ENCODE data around the gene TSPAN4. TPM values are rescaled to one million over a fixed set of nuclear protein-coding genes. Genes with fewer than 3 reads are reported as not detected.

TSPAN4 gene
- total RNA-seq, 1 donor from 2014 or later = 42.3 TPM

DNA sequence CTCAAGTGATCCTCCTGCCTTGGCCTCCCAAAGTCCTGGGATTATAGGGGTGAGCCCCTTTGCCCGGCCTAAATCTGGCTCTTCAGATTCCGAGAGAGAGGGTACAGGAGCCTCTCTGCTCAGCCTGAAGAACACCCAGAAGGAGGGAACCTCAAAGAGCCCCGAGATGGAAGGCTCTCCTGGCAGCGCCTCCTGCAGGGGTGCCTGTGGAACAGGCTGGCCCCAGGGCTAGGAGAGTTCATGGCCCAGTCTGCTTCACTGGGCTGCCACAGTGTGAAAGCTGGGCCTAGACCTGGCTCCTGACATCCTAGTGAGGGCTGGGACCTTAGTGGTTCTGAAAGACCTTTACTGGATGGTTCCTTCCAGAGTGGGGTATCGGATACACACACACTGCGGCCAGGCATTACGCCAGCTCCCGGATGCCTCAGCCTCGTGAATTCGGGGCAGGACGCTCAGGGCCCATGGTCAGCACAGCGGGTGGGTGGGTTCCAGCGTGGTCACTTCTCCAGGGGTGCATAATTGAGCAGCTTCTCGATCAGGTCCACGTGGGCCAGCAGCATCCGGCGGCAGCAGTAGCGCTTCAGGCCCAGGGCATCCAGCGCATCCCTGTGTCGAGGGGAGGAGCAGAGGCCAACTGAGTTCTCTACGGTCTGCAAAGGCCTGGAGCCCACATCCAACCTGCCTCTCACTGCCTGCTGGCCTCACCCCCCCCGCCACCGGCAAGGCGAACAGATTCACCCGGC, 2.6 kb upstream of the TSPAN4 start:
- Histone ChIP-seq H3K27me3 (ENCODE audit: control insufficient read depth in 3 of 3, insufficient read depth in 3 of 3, low read length in 3 of 3) (no peaks in the 10 kb centered on the region), H3K9me3 (ENCODE audit: control insufficient read depth in 3 of 3, low read length in 3 of 3) (no peaks in the 10 kb centered on the region), H3K36me3 (ENCODE audit: control insufficient read depth in 3 of 3, insufficient read depth in 3 of 3, low read length in 3 of 3) (peaks cover 42 to 46% (median 46%) of the 10 kb centered on the region in 3 donors), H3K9ac (ENCODE audit: low read depth in 1 of 3, low read length in 3 of 3) (peak overlapping the region in 1 of 3 donors; percentile 91), H3K27ac (ENCODE audit: low read depth, low read length) (no peak overlapping the region), H3K4me3 (ENCODE audit: low read length in 3 of 3) (peak overlapping the region in 1 of 3 donors; percentile 93), H3K4me1 (ENCODE audit: control insufficient read depth in 3 of 3, insufficient read depth in 3 of 3, low read length in 3 of 3) (peaks cover 24 to 71% (median 43%) of the 10 kb centered on the region in 3 donors)

DNA sequence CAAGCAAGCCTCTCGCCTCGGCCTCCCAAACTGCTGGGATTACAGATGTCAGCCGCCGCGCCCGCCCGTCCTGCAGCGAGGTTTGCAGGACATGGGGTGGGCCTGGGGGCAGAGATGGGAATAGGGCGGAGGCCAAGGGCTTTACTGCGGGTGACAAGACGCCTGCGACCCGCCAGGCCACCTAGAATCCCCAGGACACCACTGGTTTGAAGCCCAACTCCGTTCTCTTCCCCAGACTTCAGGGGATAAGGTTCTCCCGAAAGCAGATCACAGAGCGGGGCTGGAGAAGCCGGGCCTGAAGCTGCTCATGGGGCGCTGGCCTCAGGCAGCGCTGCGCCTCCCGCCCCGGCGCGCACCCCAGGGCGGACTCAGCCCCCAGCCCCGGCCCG, 677 bp upstream of the TSPAN4 start:
- Histone ChIP-seq H3K9me3 (ENCODE audit: control insufficient read depth in 3 of 3, low read length in 3 of 3) (no peaks in the 10 kb centered on the region), H3K27ac (ENCODE audit: low read depth, low read length) (peak overlapping the region; percentile 91), H3K36me3 (ENCODE audit: control insufficient read depth in 3 of 3, insufficient read depth in 3 of 3, low read length in 3 of 3) (peaks cover 33 to 37% (median 37%) of the 10 kb centered on the region in 3 donors), H3K9ac (ENCODE audit: low read depth in 1 of 3, low read length in 3 of 3) (peak overlapping the region; percentile 77 to 91 (median 89)), H3K27me3 (ENCODE audit: control insufficient read depth in 3 of 3, insufficient read depth in 3 of 3, low read length in 3 of 3) (no peaks in the 10 kb centered on the region), H3K4me1 (ENCODE audit: control insufficient read depth in 3 of 3, insufficient read depth in 3 of 3, low read length in 3 of 3) (peaks cover 27 to 75% (median 52%) of the 10 kb centered on the region in 3 donors), H3K4me3 (ENCODE audit: low read length in 3 of 3) (peak overlapping the region; percentile 87 to 93 (median 88))

DNA sequence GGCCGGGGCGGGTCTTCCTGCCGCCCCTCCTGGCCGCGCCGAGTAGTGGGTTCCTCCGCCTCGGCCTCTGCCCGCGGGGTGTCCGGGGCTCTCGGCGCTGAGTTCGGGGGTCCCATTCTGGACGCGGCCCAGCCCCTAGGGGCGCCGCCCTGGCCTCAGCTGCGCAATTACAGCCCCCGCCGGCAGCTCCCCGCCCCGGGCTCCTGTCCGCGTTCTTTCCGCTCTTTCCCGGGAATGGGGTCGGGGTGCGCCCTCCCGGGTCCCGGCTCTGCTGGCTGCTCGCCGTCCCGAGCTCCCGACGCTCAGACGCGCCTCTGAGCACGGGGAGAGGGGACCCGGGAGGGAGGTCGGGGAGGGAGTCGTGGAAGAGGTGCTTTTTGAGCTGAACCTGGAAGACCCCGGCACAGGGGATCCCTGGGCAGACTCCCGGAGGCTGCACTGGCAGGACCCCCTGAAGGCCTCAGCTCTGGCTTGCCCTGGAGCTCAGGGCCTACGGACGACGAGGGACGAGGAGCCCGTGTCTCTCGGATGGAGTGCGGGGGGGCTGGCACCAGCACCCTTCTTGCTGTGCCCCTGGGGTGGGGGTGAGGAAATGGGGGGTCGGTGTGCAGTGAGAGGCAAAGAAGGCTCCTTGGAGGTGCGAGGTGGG, 558 bp downstream of the TSPAN4 start:
- peak overlapping the region; percentile 91 for H3K27ac ChIP-seq (ENCODE audit: low read depth, low read length)
- H3K4me3 ChIP-seq (ENCODE audit: low read length in 3 of 3) = peak overlapping the region; percentile 72 to 93 (median 88)
- H3K9ac ChIP-seq (ENCODE audit: low read depth in 1 of 3, low read length in 3 of 3) = peak overlapping the region; percentile 69 to 91 (median 74)
- peaks cover 22 to 27% (median 25%) of the 10 kb centered on the region in 3 donors for H3K36me3 ChIP-seq (ENCODE audit: control insufficient read depth in 3 of 3, insufficient read depth in 3 of 3, low read length in 3 of 3)
- H3K4me1 ChIP-seq (ENCODE audit: control insufficient read depth in 3 of 3, insufficient read depth in 3 of 3, low read length in 3 of 3) = peaks cover 31 to 71% (median 51%) of the 10 kb centered on the region in 3 donors
- no peaks in the 10 kb centered on the region for H3K9me3 ChIP-seq (ENCODE audit: control insufficient read depth in 3 of 3, low read length in 3 of 3)
- peaks cover 1 to 3% (median 2%) of the 10 kb centered on the region in 3 donors for H3K27me3 ChIP-seq (ENCODE audit: control insufficient read depth in 3 of 3, insufficient read depth in 3 of 3, low read length in 3 of 3)

DNA sequence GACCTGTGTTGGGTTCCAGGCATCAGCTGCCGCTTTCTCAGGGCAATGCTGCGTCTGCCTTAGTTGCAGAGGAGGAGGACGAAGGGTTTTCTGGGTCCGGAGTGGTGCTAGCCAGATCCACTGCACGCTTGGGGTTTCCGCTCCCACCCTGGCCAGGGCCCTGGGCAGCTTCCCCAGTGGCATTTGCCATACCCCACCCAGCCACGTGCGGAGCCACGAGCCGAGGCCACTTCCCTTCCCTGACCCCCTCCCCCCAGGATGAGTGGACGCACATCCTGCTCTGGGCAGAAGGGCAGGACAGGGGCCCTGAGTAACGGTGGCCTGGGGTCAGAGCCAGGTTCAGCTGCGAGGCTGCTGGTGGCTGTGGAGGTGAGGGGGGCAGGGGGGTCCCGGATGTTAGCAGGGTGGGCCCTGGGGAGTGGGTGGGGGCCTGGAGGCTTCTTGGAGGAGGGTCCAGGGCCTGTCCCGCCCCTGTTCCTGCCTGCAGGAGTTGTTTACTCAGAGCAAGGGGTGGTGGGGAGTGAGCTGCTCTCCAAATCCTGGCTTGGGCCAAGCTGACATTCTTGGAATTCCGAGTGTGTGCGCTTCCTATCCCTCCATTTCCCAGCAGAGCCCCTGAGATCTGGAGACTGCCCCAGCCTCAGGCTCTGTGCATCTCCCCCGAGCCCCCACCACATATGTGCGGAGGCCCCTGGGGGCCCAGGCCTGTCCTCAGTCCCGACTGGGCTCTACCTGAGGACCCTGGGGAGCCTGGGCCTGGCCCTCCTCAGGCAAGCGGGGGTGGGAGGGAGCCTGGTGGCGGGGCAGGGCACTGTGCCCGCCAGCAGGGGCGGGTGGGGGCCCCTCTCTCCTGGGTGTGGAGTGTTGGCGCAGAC, 1.4 kb downstream of the TSPAN4 start:
- Histone ChIP-seq H3K4me1 (ENCODE audit: control insufficient read depth in 3 of 3, insufficient read depth in 3 of 3, low read length in 3 of 3) (peaks cover 35 to 72% (median 52%) of the 10 kb centered on the region in 3 donors), H3K9ac (ENCODE audit: low read depth in 1 of 3, low read length in 3 of 3) (peak overlapping the region; percentile 69 to 91 (median 74)), H3K36me3 (ENCODE audit: control insufficient read depth in 3 of 3, insufficient read depth in 3 of 3, low read length in 3 of 3) (peaks cover 14 to 19% (median 18%) of the 10 kb centered on the region in 3 donors), H3K4me3 (ENCODE audit: low read length in 3 of 3) (peak overlapping the region; percentile 56 to 93 (median 88)), H3K27ac (ENCODE audit: low read depth, low read length) (peak overlapping the region; percentile 91), H3K27me3 (ENCODE audit: control insufficient read depth in 3 of 3, insufficient read depth in 3 of 3, low read length in 3 of 3) (peaks cover 6 to 11% (median 9%) of the 10 kb centered on the region in 3 donors), H3K9me3 (ENCODE audit: control insufficient read depth in 3 of 3, low read length in 3 of 3) (no peaks in the 10 kb centered on the region)

DNA sequence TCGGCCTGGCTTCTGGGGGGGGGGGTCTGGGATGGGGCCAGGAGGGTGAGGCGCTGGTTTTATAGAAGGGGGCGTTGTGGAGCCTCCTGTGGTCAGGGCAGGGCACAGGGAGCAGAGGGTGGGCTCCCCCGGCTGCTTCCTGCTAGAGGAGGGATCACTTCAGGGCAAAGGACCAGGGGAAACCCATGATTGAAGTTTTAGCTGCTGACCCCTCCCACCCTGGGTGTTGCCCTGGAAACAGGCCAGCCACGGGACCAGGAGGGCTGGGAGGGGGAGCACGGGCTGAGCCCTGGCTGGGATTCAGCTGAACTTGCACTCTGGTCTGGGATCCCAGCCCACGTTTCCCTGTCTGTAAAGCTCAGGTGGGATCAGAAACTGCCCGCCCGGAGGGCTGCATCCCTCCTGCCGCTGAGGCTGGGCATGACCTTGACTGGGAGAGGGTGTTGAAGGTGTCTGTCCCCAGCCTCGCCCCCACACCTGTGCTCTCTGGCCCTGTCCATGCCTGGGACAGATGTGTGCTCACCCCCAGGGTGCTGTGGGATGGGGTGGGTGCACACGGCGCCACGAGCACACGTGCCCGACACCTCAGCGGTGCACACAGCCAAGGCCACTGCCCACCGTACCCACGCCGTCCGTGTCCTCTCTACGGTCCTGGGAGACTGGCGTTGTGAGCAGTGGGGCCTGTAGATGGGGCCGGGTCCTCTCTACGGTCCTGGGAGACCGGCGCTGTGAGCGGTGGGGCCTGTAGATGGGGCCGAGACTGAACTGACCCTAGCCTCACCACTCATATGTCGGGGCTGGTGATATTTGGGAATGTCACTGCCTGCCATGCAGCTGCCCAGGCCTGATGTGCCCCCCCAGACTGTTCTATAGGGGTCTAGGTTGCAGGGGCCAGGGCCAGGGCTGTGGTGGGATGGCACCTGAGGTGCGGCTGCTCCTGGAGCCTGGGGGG, 2.3 kb downstream of the TSPAN4 start:
- H3K4me1 ChIP-seq (ENCODE audit: control insufficient read depth in 3 of 3, insufficient read depth in 3 of 3, low read length in 3 of 3) = peaks cover 35 to 68% (median 51%) of the 10 kb centered on the region in 3 donors

DNA sequence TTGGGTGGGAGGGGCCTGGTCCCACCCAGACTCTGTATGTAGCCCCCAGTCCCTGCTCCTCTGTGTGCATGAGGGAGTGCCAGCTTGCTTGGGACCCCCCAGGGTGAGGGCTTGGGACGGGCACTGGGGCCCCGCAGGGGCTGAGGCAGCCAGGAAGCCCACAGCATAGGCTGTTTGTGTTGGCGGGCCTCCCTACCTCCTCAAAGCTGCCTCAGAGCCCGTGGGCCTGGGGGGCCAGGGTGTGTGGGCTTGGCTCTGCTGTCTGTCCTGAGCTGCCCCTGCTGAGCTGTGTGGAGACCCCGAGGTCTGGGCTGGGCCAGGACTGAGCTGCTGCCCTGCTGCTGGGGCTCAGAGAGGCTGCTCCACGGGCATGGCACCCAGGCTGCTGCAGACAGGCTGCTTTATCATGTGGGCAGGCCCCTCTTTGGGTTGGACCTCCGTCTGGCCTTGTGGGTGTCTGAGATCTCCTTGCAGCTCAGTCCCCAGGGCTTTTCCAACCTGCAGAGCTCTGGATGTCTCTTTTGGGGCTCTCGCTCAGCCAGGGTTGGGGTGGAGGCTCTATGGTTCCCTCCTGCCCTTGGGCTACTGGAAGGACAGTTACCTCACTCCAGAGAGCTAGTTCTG, 3.3 kb downstream of the TSPAN4 start:
- no peak overlapping the region for H3K4me3 ChIP-seq (ENCODE audit: low read length in 3 of 3)
- no peaks in the 10 kb centered on the region for H3K9me3 ChIP-seq (ENCODE audit: control insufficient read depth in 3 of 3, low read length in 3 of 3)
- peaks cover 0 to 2% (median under 1%) of the 10 kb centered on the region in 3 donors for H3K36me3 ChIP-seq (ENCODE audit: control insufficient read depth in 3 of 3, insufficient read depth in 3 of 3, low read length in 3 of 3)
- H3K9ac ChIP-seq (ENCODE audit: low read depth in 1 of 3, low read length in 3 of 3) = peak overlapping the region in 1 of 3 donors; percentile 66
- peaks cover 6 to 23% (median 12%) of the 10 kb centered on the region in 3 donors for H3K27me3 ChIP-seq (ENCODE audit: control insufficient read depth in 3 of 3, insufficient read depth in 3 of 3, low read length in 3 of 3)
- H3K27ac ChIP-seq (ENCODE audit: low read depth, low read length) = peak overlapping the region; percentile 91
- peaks cover 29 to 58% (median 42%) of the 10 kb centered on the region in 3 donors for H3K4me1 ChIP-seq (ENCODE audit: control insufficient read depth in 3 of 3, insufficient read depth in 3 of 3, low read length in 3 of 3)

More for the DNA sequence above, 2.3 kb downstream of the TSPAN4 start:
- Histone ChIP-seq H3K9me3 (ENCODE audit: control insufficient read depth in 3 of 3, low read length in 3 of 3) (no peaks in the 10 kb centered on the region), H3K4me3 (ENCODE audit: low read length in 3 of 3) (peak overlapping the region; percentile 32 to 60 (median 48)), H3K27me3 (ENCODE audit: control insufficient read depth in 3 of 3, insufficient read depth in 3 of 3, low read length in 3 of 3) (peaks cover 6 to 13% (median 12%) of the 10 kb centered on the region in 3 donors), H3K9ac (ENCODE audit: low read depth in 1 of 3, low read length in 3 of 3) (peak overlapping the region in 1 of 3 donors; percentile 66), H3K36me3 (ENCODE audit: control insufficient read depth in 3 of 3, insufficient read depth in 3 of 3, low read length in 3 of 3) (peaks cover 5 to 10% (median 10%) of the 10 kb centered on the region in 3 donors), H3K27ac (ENCODE audit: low read depth, low read length) (peak overlapping the region; percentile 91)

DNA sequence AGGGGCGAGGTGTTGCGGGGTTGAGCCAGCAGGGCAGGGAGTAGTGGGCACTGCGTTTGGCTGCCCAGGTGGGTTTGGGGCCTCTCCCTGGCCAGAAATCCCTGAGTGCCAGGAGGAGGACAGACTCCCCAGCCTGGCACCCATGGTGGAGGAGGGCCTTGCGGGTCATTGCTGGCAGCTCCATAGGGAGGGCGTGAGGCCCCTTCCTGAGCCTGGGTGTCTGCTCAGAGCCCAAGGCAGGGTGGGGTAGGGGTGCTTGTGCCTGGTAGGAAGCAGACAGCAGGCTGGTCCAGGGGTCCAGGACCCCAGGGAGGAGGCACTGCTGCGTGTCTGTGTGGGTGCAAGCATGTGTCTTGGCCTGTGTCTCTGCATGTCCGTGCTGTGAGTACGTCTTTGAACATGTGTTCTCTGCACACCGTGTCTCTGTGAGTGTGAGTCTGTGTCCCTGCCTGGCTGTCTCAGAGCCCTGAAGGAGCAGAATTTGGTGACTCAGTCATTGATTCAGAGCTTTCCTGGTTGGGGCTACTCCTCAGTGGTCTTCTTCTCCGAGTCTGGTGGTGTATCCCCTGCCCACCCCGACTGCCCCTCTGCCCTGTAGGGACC, 3.9 kb downstream of the TSPAN4 start:
- Histone ChIP-seq H3K27ac (ENCODE audit: low read depth, low read length) (no peak overlapping the region), H3K4me3 (ENCODE audit: low read length in 3 of 3) (no peak overlapping the region), H3K9ac (ENCODE audit: low read depth in 1 of 3, low read length in 3 of 3) (peak overlapping the region in 1 of 3 donors; percentile 16), H3K9me3 (ENCODE audit: control insufficient read depth in 3 of 3, low read length in 3 of 3) (no peaks in the 10 kb centered on the region), H3K27me3 (ENCODE audit: control insufficient read depth in 3 of 3, insufficient read depth in 3 of 3, low read length in 3 of 3) (peaks cover 6 to 23% (median 12%) of the 10 kb centered on the region in 3 donors), H3K4me1 (ENCODE audit: control insufficient read depth in 3 of 3, insufficient read depth in 3 of 3, low read length in 3 of 3) (peaks cover 28 to 52% (median 38%) of the 10 kb centered on the region in 3 donors), H3K36me3 (ENCODE audit: control insufficient read depth in 3 of 3, insufficient read depth in 3 of 3, low read length in 3 of 3) (no peaks in the 10 kb centered on the region)

DNA sequence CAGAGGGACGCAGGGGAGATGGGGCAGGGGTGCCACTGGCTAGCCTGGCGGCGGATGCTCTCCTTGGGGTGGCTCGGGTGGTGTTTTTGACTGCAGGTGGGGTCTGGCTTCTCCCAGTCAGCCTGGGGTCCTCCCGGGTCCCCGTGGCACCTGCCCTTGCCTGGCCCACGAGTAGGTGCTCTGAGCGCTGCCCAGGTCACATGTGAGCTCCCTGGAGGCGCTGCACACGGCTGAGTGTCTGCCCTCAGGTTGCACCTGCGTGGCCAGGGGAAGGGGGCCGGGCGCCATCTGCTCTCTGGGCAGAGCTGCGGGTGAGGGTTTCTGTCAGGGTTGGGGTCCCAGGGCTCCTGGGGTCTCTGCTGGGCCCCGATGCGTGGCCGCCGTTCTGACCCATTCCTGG, 5.2 kb downstream of the TSPAN4 start:
- peaks cover 28 to 52% (median 38%) of the 10 kb centered on the region in 3 donors for H3K4me1 ChIP-seq (ENCODE audit: control insufficient read depth in 3 of 3, insufficient read depth in 3 of 3, low read length in 3 of 3)
- H3K27ac ChIP-seq (ENCODE audit: low read depth, low read length) = no peak overlapping the region
- H3K9ac ChIP-seq (ENCODE audit: low read depth in 1 of 3, low read length in 3 of 3) = peak overlapping the region in 1 of 3 donors; percentile 16
- H3K36me3 ChIP-seq (ENCODE audit: control insufficient read depth in 3 of 3, insufficient read depth in 3 of 3, low read length in 3 of 3) = no peaks in the 10 kb centered on the region
- peaks cover 6 to 23% (median 12%) of the 10 kb centered on the region in 3 donors for H3K27me3 ChIP-seq (ENCODE audit: control insufficient read depth in 3 of 3, insufficient read depth in 3 of 3, low read length in 3 of 3)
- no peaks in the 10 kb centered on the region for H3K9me3 ChIP-seq (ENCODE audit: control insufficient read depth in 3 of 3, low read length in 3 of 3)
- no peak overlapping the region for H3K4me3 ChIP-seq (ENCODE audit: low read length in 3 of 3)

Data from skeletal muscle tissue (tissue), 4 donors.